HEK293 (cell line): Measurements from ENCODE around the gene PARL.
"Not testable (repeated sequence)": the region's sequence is repeated elsewhere in the genome, so short reads cannot be mapped to it uniquely, and the experiment has no call there.

ENCODE experiments used
- GLI4 ChIP-seq: fragments of 450-650 bp; formaldehyde crosslinking; IDR thresholded peaks from 2 replicates; pipeline ENCODE4 v1.5.1; 2016; ENCODE audit warnings: missing biosample characterization, missing genetic modification characterization
- KLF10 ChIP-seq: fragments of 450-650 bp; IDR thresholded peaks from 2 replicates; pipeline ENCODE4 v1.5.1; 2018; ENCODE audit warnings: missing biosample characterization, mild to moderate bottlenecking, missing genetic modification characterization
- KLF9 ChIP-seq: fragments of 450-650 bp; formaldehyde crosslinking; IDR thresholded peaks from 2 replicates; pipeline ENCODE4 v1.5.1; 2016; ENCODE audit warnings: missing biosample characterization, missing genetic modification characterization, low read depth
- YY1 ChIP-seq: fragments of 450-650 bp; formaldehyde crosslinking; IDR thresholded peaks from 2 replicates; pipeline ENCODE4 v1.5.1; 2018; ENCODE audit warnings: missing biosample characterization, missing genetic modification characterization
- ZNF391 ChIP-seq: fragments of 450-650 bp; formaldehyde crosslinking; IDR thresholded peaks from 2 replicates; pipeline ENCODE4 v1.5.1; 2016; ENCODE audit warnings: low read depth, missing biosample characterization, missing genetic modification characterization, borderline replicate concordance
- ZNF404 ChIP-seq: fragments of 450-650 bp; formaldehyde crosslinking; IDR thresholded peaks from 2 replicates; pipeline ENCODE4 v1.5.1; 2017; ENCODE audit warnings: missing biosample characterization, missing genetic modification characterization
- ZNF48 ChIP-seq: fragments of 450-650 bp; formaldehyde crosslinking; IDR thresholded peaks from 2 replicates; pipeline ENCODE4 v1.5.1; 2016; ENCODE audit warnings: missing biosample characterization, missing genetic modification characterization
- ZNF510 ChIP-seq: fragments of 450-650 bp; formaldehyde crosslinking; IDR thresholded peaks from 2 replicates; pipeline ENCODE4 v1.5.1; 2018; ENCODE audit warnings: mild to moderate bottlenecking, missing genetic modification characterization, missing biosample characterization; ENCODE audit not compliant: insufficient replicate concordance
- ZNF660 ChIP-seq: fragments of 450-650 bp; IDR thresholded peaks from 2 replicates; pipeline ENCODE4 v1.5.1; 2018; ENCODE audit warnings: missing biosample characterization, mild to moderate bottlenecking, missing genetic modification characterization
- ZNF76 ChIP-seq: fragments of 450-650 bp; formaldehyde crosslinking; IDR thresholded peaks from 2 replicates; pipeline ENCODE4; 2016; ENCODE audit warnings: low read depth, missing biosample characterization, missing genetic modification characterization, borderline replicate concordance
- TF ChIP-seq, protein P1 (sequence below): sonication (generic); formaldehyde crosslinking; IDR thresholded peaks from 2 replicates; pipeline ENCODE4 v1.8.1; 2022; ENCODE audit warnings: mild to moderate bottlenecking, moderate library complexity, missing genetic modification reagents
- TF ChIP-seq, protein P2 (sequence below): fragments of 450-650 bp; formaldehyde crosslinking; IDR thresholded peaks from 2 replicates; pipeline ENCODE4 v1.5.1; 2016; ENCODE audit warnings: missing biosample characterization, missing genetic modification characterization
- TF ChIP-seq, protein P3 (sequence below): fragments of 450-650 bp; IDR thresholded peaks from 2 replicates; pipeline ENCODE4 v1.5.1; 2018; ENCODE audit warnings: missing biosample characterization, missing genetic modification characterization

GRCh38 chr3:183784503-183784902, 100.2 kb downstream of the PARL start:
- TF ChIP-seq, protein P1, sequence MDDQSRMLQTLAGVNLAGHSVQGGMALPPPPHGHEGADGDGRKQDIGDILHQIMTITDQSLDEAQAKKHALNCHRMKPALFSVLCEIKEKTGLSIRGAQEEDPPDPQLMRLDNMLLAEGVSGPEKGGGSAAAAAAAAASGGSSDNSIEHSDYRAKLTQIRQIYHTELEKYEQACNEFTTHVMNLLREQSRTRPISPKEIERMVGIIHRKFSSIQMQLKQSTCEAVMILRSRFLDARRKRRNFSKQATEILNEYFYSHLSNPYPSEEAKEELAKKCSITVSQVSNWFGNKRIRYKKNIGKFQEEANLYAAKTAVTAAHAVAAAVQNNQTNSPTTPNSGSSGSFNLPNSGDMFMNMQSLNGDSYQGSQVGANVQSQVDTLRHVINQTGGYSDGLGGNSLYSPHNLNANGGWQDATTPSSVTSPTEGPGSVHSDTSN (CRISPR knock-in tag), result not testable (repeated sequence)
- TF ChIP-seq, protein P2, sequence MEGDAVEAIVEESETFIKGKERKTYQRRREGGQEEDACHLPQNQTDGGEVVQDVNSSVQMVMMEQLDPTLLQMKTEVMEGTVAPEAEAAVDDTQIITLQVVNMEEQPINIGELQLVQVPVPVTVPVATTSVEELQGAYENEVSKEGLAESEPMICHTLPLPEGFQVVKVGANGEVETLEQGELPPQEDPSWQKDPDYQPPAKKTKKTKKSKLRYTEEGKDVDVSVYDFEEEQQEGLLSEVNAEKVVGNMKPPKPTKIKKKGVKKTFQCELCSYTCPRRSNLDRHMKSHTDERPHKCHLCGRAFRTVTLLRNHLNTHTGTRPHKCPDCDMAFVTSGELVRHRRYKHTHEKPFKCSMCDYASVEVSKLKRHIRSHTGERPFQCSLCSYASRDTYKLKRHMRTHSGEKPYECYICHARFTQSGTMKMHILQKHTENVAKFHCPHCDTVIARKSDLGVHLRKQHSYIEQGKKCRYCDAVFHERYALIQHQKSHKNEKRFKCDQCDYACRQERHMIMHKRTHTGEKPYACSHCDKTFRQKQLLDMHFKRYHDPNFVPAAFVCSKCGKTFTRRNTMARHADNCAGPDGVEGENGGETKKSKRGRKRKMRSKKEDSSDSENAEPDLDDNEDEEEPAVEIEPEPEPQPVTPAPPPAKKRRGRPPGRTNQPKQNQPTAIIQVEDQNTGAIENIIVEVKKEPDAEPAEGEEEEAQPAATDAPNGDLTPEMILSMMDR (tag by site-specific recombination), result not testable (repeated sequence)
- not testable (repeated sequence) for TF ChIP-seq ZNF48, GLI4, ZNF660, ZNF391, YY1, ZNF76, ZNF510, KLF9, ZNF404, KLF10 (tag by site-specific recombination)
- TF ChIP-seq, protein P3, sequence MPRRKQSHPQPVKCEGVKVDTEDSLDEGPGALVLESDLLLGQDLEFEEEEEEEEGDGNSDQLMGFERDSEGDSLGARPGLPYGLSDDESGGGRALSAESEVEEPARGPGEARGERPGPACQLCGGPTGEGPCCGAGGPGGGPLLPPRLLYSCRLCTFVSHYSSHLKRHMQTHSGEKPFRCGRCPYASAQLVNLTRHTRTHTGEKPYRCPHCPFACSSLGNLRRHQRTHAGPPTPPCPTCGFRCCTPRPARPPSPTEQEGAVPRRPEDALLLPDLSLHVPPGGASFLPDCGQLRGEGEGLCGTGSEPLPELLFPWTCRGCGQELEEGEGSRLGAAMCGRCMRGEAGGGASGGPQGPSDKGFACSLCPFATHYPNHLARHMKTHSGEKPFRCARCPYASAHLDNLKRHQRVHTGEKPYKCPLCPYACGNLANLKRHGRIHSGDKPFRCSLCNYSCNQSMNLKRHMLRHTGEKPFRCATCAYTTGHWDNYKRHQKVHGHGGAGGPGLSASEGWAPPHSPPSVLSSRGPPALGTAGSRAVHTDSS (tag by site-specific recombination), result not testable (repeated sequence)
